K562 (cell line): ENCODE data around the gene TMEM117. TPM values are rescaled to one million over a fixed set of nuclear protein-coding genes. Genes with fewer than 3 reads are reported as not detected.

Source experiments
- ATAC-seq: fragments of 200-7000 bp; cut with Tn5 transposase; 3 replicates; pipeline ENCODE4 v1.9.1; 2020; ENCODE audit warnings: moderate library complexity
- BruUV-seq: library from RNA; stranded (reverse); fragments of 400-500 nt; replicated peaks from 2 replicates; lab custom pipeline; 2021; lab: Mats Ljungman, UMichigan
- CTCF ChIA-PET: fragments of 300-600 bp; formaldehyde crosslinking; extraction: SDS; loops from one replicate; lab custom pipeline; 2021; ENCODE audit warnings: low intra/inter-chr PET ratio; lab: Yijun Ruan, JAX
- POLR2A ChIA-PET: fragments of 300-600, 350-650 bp; sonication (Branson Sonifier 250); formaldehyde crosslinking; extraction: SDS; loops from one replicate; lab custom pipeline; 2021; ENCODE audit warnings: antibody characterized with exemption, inconsistent platforms; lab: Yijun Ruan, JAX
- DNase-seq, 4 experiments: peaks; one replicate each; pipeline versions ENCODE4 v3.0.0 to v3.0.0-alpha.2; 2011 to 2018; ENCODE audit warnings: low spot score in 3 of 4, mixed read lengths in 3 of 4; ENCODE audit errors: extremely low read depth in 1 of 4
- FAIRE-seq: peaks from 2 replicates; lab custom pipeline; 2011; peaks lifted over from hg19 to GRCh38; lab: Jason Lieb, UNC
- H2AFZ ChIP-seq: 2 replicates; pipeline ENCODE4 v1.6.0; 2011; ENCODE audit warnings: low read depth, low read length, control low read depth, inconsistent platforms
- H3K27ac ChIP-seq: fragments of 200-600 bp; 3 replicates; pipeline ENCODE4 v1.8.0; 2011; ENCODE audit warnings: low read depth, mild to moderate bottlenecking, control low read depth, inconsistent platforms, low read length, moderate library complexity, mixed read lengths; ENCODE audit errors: extremely low read depth
- H3K27me3 ChIP-seq, 2 experiments: fragments of 300-600 bp in 1 of 2; 2 replicates in 1 of 2; 3 replicates in 1 of 2; pipeline versions ENCODE4 v1.6.0 to v1.8.0; 2011; ENCODE audit warnings: inconsistent platforms in 2 of 2, low read length in 2 of 2, mild to moderate bottlenecking in 1 of 2, mixed read lengths in 1 of 2, moderate library complexity in 1 of 2; ENCODE audit not compliant: control insufficient read depth in 2 of 2, insufficient read depth in 2 of 2
- H3K36me3 ChIP-seq: fragments of 300-600 bp; 3 replicates; pipeline ENCODE4 v1.8.0; 2011; ENCODE audit warnings: mild to moderate bottlenecking, low read length, inconsistent platforms; ENCODE audit not compliant: control insufficient read depth, insufficient read depth
- H3K4me1 ChIP-seq, 2 experiments: fragments of 200-600 bp in 1 of 2; replicated peaks in 1 of 2; 2 replicates in 1 of 2; 3 replicates in 1 of 2; pipeline versions ENCODE4 v1.5.1 to v1.8.0; 2011; ENCODE audit warnings: inconsistent platforms in 2 of 2, low read length in 2 of 2, mild to moderate bottlenecking in 1 of 2, mixed read lengths in 1 of 2, moderate library complexity in 1 of 2; ENCODE audit not compliant: control insufficient read depth in 2 of 2, insufficient read depth in 2 of 2
- H3K4me2 ChIP-seq: 2 replicates; pipeline ENCODE4 v1.6.1; 2011; ENCODE audit warnings: low read length, control low read depth, inconsistent platforms, mixed read lengths; ENCODE audit not compliant: insufficient read depth
- H3K4me3 ChIP-seq: fragments of 200-600 bp; sonication (generic), shearing (Covaris generic); 2 replicates; pipeline ENCODE4 v1.5.1; 2016; ENCODE audit warnings: control low read depth, inconsistent platforms
- H3K79me2 ChIP-seq: fragments of 200-600 bp; 3 replicates; pipeline ENCODE4 v1.8.0; 2011; ENCODE audit warnings: low read length, inconsistent platforms; ENCODE audit not compliant: control insufficient read depth, insufficient read depth
- H3K9ac ChIP-seq, 2 experiments: 2 replicates each; pipeline versions ENCODE4 v1.6.0 to v1.6.1; 2011; ENCODE audit warnings: low read depth in 2 of 2, low read length in 2 of 2, control low read depth in 1 of 2, inconsistent platforms in 1 of 2, mild to moderate bottlenecking in 1 of 2, mixed read lengths in 1 of 2; ENCODE audit not compliant: insufficient read depth in 1 of 2
- H3K9me1 ChIP-seq: one replicate; pipeline ENCODE4 v1.6.0; 2011; ENCODE audit warnings: inconsistent platforms, mild to moderate bottlenecking, low read length, moderate library complexity; ENCODE audit not compliant: control insufficient read depth, insufficient read depth
- H3K9me3 ChIP-seq: replicated peaks from 2 replicates; pipeline ENCODE4 v1.5.1; 2011; ENCODE audit warnings: low read depth, low read length, inconsistent platforms; ENCODE audit not compliant: control insufficient read depth, insufficient read depth
- H4K20me1 ChIP-seq: replicated peaks from 2 replicates; pipeline ENCODE4 v1.6.1; 2011; ENCODE audit warnings: low read length, inconsistent platforms, mixed read lengths; ENCODE audit not compliant: control insufficient read depth, insufficient read depth
- ARID1B ChIP-seq: fragments of 450-650 bp; IDR thresholded peaks from 2 replicates; pipeline ENCODE4 v1.6.1; 2016; ENCODE audit warnings: antibody characterized with exemption, mild to moderate bottlenecking, inconsistent platforms
- ETV6 ChIP-seq, 3 experiments: fragments of 150-350 bp in 1 of 3; sonication (generic) in 1 of 3; formaldehyde crosslinking in 1 of 3; IDR thresholded peaks; 2 replicates each; pipeline versions ENCODE4 v1.6.1 to v1.8.0; 2014 to 2022; ENCODE audit warnings: borderline replicate concordance in 2 of 3, low read depth in 2 of 3, antibody characterized with exemption in 1 of 3, low read length in 1 of 3, mild to moderate bottlenecking in 1 of 3, missing genetic modification reagents in 1 of 3
- RBM17 ChIP-seq: fragments of 200-400 bp; formaldehyde crosslinking; IDR thresholded peaks from 2 replicates; pipeline ENCODE4 v1.6.1; 2017; ENCODE audit warnings: low read depth, mild to moderate bottlenecking, low read length, borderline replicate concordance
- SMARCA4 ChIP-seq: fragments of 450-650 bp; IDR thresholded peaks from 2 replicates; pipeline ENCODE4 v1.6.1; 2016
- SRF ChIP-seq, 2 experiments: fragments of 250-450, 450-650 bp in 1 of 2; sonication (Bioruptor Pico) in 1 of 2; sonication (generic) in 1 of 2; formaldehyde crosslinking; IDR thresholded peaks; 2 replicates each; pipeline versions ENCODE4 v1.5.0 to v1.5.1; 2020 to 2022; ENCODE audit warnings: mild to moderate bottlenecking in 1 of 2, missing genetic modification reagents in 1 of 2
- ZNF232 ChIP-seq: sonication (generic); formaldehyde crosslinking; IDR thresholded peaks from 2 replicates; pipeline ENCODE4 v1.8.0; 2022; ENCODE audit warnings: mild to moderate bottlenecking, missing genetic modification reagents
- ZNF766 ChIP-seq: fragments of 200-800 bp; sonication (Bioruptor generic); conservative IDR thresholded peaks from 2 replicates; pipeline ENCODE4 v1.6.1; 2016; ENCODE audit warnings: missing genetic modification characterization, missing compliant biosample characterization
- ZSCAN32 ChIP-seq: fragments of 450-650 bp; formaldehyde crosslinking; IDR thresholded peaks from 2 replicates; pipeline ENCODE4 v1.4.0; 2020; ENCODE audit warnings: mild to moderate bottlenecking, moderate library complexity
- WGBS: fragments of 100-300 bp; shearing (Covaris generic); methylation state at CpG from one replicate; pipeline ENCODE4 v1.1.6; 2016; ENCODE audit warnings: low coverage, mixed read lengths; ENCODE audit not compliant: insufficient coverage; ENCODE audit errors: missing lambda C conversion rate; 5-methylcytosine and 5-hydroxymethylcytosine counted together
- in situ Hi-C: fragments of 300-500 bp; cut with MboI; formaldehyde crosslinking; loops from 4 replicates; pipeline ENCODE4 v1.15.0; 2018; ENCODE audit warnings: inconsistent platforms, mixed read lengths
- intact Hi-C: fragments of 100-400 bp; cut with micrococcal nuclease; formaldehyde crosslinking; loops from 2 replicates; pipeline ENCODE4 v1.14.2; 2022
- polyA plus RNA-seq, 8 experiments: library from polyadenylated mRNA; depleted of rRNA in 4 of 8; stranded (reverse) in 5 of 8; unstranded in 3 of 8; fragments of >200 nt; fragmentation: Nextera tagmentation in 2 of 8; fragmentation: Illumina TruSeq in 1 of 8; extraction: Ambion mirVana in 2 of 8; extraction: Trizol in 1 of 8; gene quantifications; 2 replicates each; pipeline versions ENCODE4 v1.2.1 to v1.2.3, GENCODE V29; 2011 to 2014; ENCODE audit warnings: inconsistent platforms in 1 of 8, missing spikeins in 1 of 8
- total RNA-seq, 7 experiments: library from RNA; depleted of rRNA in 6 of 7; stranded (reverse); fragments of >200 nt in 6 of 7; fragmentation: Illumina TruSeq in 2 of 7; extraction: Trizol in 2 of 7; gene quantifications; 2 replicates each; pipeline versions ENCODE4 v1.2.1 to v1.2.3, GENCODE V29; 2011 to 2021; ENCODE audit warnings: low replicate concordance in 1 of 7
- TF ChIP-seq, protein P1 (sequence below): fragments of 250-450 bp; sonication (Bioruptor Pico); IDR thresholded peaks from 2 replicates; pipeline ENCODE4 v1.4.0; 2020; ENCODE audit warnings: mild to moderate bottlenecking, moderate library complexity
- TF ChIP-seq, protein P2 (sequence below): sonication (generic); formaldehyde crosslinking; IDR thresholded peaks from 2 replicates; pipeline ENCODE4 v1.8.1; 2023; ENCODE audit warnings: missing genetic modification reagents, mild to moderate bottlenecking, borderline replicate concordance
- TF ChIP-seq, protein P3 (sequence below): fragments of 250-450 bp; sonication (Bioruptor Pico); IDR thresholded peaks from 2 replicates; pipeline ENCODE4 v1.5.0; 2021; ENCODE audit warnings: mild to moderate bottlenecking, borderline replicate concordance

The TMEM117 gene
- total and polyA plus RNA-seq, 9 of the 15 experiments (the other 6 are each of a cell fraction or from before 2014, with no cell fraction given): 0.31 to 2.8 (median 1.0) TPM

DNA sequence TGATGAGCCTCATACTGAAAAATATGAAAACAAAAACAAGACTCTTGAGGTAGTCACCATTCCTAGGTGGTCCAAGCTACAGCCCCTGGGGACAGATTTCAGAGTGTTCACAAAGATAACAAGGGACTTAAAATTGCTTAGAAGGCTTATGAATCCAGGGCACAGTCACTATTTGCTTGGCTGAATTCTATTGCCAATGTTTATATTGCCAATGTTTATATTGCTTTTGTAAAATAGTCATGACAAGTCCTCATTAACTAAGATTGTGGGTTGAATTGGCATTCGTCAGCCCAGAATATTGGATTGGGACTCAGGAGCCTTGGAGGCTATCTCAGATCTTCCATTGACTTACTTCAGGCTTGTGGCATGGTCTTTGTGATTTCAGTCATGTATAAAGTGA, 6.4 kb downstream of the TMEM117 start:
- no peak overlapping the region for H3K9ac ChIP-seq
- in situ Hi-C loops: no loop called here
- H3K36me3 ChIP-seq: no peaks in the 10 kb centered on the region
- H2AFZ ChIP-seq: no peak overlapping the region
- intact Hi-C loops: no loop called here
- ChIA-PET CTCF (no interaction called here), POLR2A (interaction anchor here (0.7 kb wide), 1 partner anchor 1604 kb away, joined by 4 read pairs; no protein-coding TSS in a partner anchor)
- 8% methylated on average over 1 of the region's 1 CpG for WGBS
- no peaks in the 10 kb centered on the region for H3K9me3 ChIP-seq
- no peaks in the 10 kb centered on the region for H3K27me3 ChIP-seq
- no peak overlapping the region for H3K4me2 ChIP-seq
- no peak overlapping the region for H3K4me3 ChIP-seq
- no peaks in the 10 kb centered on the region for H3K79me2 ChIP-seq
- H4K20me1 ChIP-seq: no peaks in the 10 kb centered on the region
- FAIRE-seq: no peak
- no peak overlapping the region for H3K27ac ChIP-seq
- BruUV-seq: no TSS peak
- H3K4me1 ChIP-seq: no peaks in the 10 kb centered on the region
- H3K9me1 ChIP-seq: no peaks in the 10 kb centered on the region
- no peak for ATAC-seq
- no peak for DNase-seq
- TF ChIP-seq RBM17 (no peak), SRF (CRISPR knock-in tag; IDR thresholded peaks at IDR 0.05) (no peak), ARID1B (no peak), ZNF766 (CRISPR knock-in tag) (no peak), ZNF232 (CRISPR knock-in tag) (no peak), ZSCAN32 (CRISPR knock-in tag) (no peak), SMARCA4 (no peak), ETV6 (IDR thresholded peaks at IDR 0.05; ENCODE audit: borderline replicate concordance in 1 of 2, low read depth in 2 of 2, low read length in 1 of 2) (no peak), ETV6 (CRISPR knock-in tag; IDR thresholded peaks at IDR 0.05; ENCODE audit: borderline replicate concordance) (no peak)
- TF ChIP-seq, protein P1, sequence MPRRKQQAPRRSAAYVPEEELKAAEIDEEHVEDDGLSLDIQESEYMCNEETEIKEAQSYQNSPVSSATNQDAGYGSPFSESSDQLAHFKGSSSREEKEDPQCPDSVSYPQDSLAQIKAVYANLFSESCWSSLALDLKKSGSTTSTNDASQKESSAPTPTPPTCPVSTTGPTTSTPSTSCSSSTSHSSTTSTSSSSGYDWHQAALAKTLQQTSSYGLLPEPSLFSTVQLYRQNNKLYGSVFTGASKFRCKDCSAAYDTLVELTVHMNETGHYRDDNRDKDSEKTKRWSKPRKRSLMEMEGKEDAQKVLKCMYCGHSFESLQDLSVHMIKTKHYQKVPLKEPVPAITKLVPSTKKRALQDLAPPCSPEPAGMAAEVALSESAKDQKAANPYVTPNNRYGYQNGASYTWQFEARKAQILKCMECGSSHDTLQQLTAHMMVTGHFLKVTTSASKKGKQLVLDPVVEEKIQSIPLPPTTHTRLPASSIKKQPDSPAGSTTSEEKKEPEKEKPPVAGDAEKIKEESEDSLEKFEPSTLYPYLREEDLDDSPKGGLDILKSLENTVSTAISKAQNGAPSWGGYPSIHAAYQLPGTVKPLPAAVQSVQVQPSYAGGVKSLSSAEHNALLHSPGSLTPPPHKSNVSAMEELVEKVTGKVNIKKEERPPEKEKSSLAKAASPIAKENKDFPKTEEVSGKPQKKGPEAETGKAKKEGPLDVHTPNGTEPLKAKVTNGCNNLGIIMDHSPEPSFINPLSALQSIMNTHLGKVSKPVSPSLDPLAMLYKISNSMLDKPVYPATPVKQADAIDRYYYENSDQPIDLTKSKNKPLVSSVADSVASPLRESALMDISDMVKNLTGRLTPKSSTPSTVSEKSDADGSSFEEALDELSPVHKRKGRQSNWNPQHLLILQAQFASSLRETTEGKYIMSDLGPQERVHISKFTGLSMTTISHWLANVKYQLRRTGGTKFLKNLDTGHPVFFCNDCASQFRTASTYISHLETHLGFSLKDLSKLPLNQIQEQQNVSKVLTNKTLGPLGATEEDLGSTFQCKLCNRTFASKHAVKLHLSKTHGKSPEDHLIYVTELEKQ (CRISPR knock-in tag): no peak
- TF ChIP-seq, protein P2, sequence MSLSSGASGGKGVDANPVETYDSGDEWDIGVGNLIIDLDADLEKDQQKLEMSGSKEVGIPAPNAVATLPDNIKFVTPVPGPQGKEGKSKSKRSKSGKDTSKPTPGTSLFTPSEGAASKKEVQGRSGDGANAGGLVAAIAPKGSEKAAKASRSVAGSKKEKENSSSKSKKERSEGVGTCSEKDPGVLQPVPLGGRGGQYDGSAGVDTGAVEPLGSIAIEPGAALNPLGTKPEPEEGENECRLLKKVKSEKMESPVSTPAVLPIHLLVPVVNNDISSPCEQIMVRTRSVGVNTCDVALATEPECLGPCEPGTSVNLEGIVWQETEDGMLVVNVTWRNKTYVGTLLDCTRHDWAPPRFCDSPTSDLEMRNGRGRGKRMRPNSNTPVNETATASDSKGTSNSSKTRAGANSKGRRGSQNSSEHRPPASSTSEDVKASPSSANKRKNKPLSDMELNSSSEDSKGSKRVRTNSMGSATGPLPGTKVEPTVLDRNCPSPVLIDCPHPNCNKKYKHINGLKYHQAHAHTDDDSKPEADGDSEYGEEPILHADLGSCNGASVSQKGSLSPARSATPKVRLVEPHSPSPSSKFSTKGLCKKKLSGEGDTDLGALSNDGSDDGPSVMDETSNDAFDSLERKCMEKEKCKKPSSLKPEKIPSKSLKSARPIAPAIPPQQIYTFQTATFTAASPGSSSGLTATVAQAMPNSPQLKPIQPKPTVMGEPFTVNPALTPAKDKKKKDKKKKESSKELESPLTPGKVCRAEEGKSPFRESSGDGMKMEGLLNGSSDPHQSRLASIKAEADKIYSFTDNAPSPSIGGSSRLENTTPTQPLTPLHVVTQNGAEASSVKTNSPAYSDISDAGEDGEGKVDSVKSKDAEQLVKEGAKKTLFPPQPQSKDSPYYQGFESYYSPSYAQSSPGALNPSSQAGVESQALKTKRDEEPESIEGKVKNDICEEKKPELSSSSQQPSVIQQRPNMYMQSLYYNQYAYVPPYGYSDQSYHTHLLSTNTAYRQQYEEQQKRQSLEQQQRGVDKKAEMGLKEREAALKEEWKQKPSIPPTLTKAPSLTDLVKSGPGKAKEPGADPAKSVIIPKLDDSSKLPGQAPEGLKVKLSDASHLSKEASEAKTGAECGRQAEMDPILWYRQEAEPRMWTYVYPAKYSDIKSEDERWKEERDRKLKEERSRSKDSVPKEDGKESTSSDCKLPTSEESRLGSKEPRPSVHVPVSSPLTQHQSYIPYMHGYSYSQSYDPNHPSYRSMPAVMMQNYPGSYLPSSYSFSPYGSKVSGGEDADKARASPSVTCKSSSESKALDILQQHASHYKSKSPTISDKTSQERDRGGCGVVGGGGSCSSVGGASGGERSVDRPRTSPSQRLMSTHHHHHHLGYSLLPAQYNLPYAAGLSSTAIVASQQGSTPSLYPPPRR (CRISPR knock-in tag): no peak
- TF ChIP-seq, protein P3, sequence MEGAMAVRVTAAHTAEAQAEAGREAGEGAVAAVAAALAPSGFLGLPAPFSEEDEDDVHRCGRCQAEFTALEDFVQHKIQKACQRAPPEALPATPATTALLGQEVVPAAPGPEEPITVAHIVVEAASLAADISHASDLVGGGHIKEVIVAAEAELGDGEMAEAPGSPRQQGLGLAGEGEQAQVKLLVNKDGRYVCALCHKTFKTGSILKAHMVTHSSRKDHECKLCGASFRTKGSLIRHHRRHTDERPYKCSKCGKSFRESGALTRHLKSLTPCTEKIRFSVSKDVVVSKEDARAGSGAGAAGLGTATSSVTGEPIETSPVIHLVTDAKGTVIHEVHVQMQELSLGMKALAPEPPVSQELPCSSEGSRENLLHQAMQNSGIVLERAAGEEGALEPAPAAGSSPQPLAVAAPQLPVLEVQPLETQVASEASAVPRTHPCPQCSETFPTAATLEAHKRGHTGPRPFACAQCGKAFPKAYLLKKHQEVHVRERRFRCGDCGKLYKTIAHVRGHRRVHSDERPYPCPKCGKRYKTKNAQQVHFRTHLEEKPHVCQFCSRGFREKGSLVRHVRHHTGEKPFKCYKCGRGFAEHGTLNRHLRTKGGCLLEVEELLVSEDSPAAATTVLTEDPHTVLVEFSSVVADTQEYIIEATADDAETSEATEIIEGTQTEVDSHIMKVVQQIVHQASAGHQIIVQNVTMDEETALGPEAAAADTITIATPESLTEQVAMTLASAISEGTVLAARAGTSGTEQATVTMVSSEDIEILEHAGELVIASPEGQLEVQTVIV: no peak
